ENCODE data around the gene UBE2G2. TPM values are rescaled to one million over a fixed set of nuclear protein-coding genes. Genes with fewer than 3 reads are reported as not detected.

The UBE2G2 gene
- total RNA-seq, 6 donors from 2014 or later: 74.4 to 218 (median 80.1) TPM

DNA sequence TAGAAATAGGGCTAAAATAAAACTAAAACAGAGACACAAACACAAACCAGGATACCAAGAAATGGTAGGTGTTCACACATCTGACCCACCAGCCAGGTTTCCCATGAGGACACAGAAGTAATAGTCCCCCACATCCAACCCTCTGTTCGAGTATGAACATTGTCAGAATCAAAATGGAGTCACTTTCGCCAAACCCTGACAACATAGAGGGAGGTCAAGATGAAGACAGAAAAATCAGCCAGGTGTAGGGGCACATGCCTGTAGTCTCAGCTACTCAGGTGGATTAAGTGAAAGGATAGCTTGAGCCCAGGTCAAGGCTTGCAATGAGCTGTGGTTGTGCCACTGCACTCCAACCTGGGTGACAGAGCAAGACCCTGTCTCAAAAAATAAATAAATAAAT is 3.8 kb downstream of the UBE2G2 start:
- 96 to 98% methylated on average over 2 of the region's 2 CpGs for WGBS, 2 donors
- H3K36me3 ChIP-seq: peaks cover 0 to 3% (median 0%) of the 10 kb centered on the region in 4 donors
- H3K27ac ChIP-seq: no peak overlapping the region
- ATAC-seq (ENCODE audit: low FRiP score in 2 of 2) (no peak), DNase-seq (no peak)
- H3K4me1 ChIP-seq: peaks cover 31 to 39% (median 33%) of the 10 kb centered on the region in 4 donors
- H3K9me3 ChIP-seq: no peaks in the 10 kb centered on the region
- H3K4me3 ChIP-seq: no peak overlapping the region
- TF ChIP-seq POLR2A (IDR thresholded peaks at IDR 0.05): no peak
- no peak for TF ChIP-seq POLR2AphosphoS5 (IDR thresholded peaks at IDR 0.05)
- TF ChIP-seq EP300 (IDR thresholded peaks at IDR 0.05): no peak
- TF ChIP-seq, protein P1, sequence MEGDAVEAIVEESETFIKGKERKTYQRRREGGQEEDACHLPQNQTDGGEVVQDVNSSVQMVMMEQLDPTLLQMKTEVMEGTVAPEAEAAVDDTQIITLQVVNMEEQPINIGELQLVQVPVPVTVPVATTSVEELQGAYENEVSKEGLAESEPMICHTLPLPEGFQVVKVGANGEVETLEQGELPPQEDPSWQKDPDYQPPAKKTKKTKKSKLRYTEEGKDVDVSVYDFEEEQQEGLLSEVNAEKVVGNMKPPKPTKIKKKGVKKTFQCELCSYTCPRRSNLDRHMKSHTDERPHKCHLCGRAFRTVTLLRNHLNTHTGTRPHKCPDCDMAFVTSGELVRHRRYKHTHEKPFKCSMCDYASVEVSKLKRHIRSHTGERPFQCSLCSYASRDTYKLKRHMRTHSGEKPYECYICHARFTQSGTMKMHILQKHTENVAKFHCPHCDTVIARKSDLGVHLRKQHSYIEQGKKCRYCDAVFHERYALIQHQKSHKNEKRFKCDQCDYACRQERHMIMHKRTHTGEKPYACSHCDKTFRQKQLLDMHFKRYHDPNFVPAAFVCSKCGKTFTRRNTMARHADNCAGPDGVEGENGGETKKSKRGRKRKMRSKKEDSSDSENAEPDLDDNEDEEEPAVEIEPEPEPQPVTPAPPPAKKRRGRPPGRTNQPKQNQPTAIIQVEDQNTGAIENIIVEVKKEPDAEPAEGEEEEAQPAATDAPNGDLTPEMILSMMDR (IDR thresholded peaks at IDR 0.05): no peak
- no peaks in the 10 kb centered on the region for H3K27me3 ChIP-seq

DNA sequence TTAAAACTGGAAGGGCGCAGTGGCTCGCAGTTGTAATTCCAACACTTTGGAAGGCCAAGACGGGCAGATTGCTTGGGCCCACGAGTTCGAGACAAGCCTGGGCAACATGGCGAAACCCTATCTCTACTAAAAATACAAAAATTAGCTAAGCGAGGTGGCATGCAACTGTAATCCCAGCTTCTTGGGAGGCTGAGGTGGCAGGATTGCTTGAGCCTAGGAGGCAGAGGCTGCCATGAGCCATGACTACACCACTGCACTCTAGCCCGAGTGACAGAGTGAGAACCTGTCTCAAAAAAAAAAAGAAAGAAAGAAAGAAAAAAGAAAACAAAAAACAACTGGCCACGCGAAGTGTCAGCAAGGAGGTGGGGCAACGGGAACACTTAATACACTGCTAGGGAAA is 6.3 kb downstream of the UBE2G2 start:
- Histone ChIP-seq H3K27me3 (no peaks in the 10 kb centered on the region), H3K4me1 (peaks cover 19 to 30% (median 24%) of the 10 kb centered on the region in 4 donors), H3K27ac (no peak overlapping the region), H3K36me3 (peaks cover 0 to 8% (median 2%) of the 10 kb centered on the region in 4 donors), H3K4me3 (no peak overlapping the region), H3K9me3 (no peaks in the 10 kb centered on the region)
- whole genome bisulfite sequencing, 2 donors: 93 to 94% methylated on average over 11 of the region's 11 CpGs
- ATAC-seq (ENCODE audit: low FRiP score in 2 of 2) (no peak), DNase-seq (no peak)
- TF ChIP-seq POLR2A (IDR thresholded peaks at IDR 0.05) (no peak), POLR2AphosphoS5 (IDR thresholded peaks at IDR 0.05) (no peak), EP300 (IDR thresholded peaks at IDR 0.05) (no peak)
- TF ChIP-seq, protein P1 (IDR thresholded peaks at IDR 0.05): no peak

DNA sequence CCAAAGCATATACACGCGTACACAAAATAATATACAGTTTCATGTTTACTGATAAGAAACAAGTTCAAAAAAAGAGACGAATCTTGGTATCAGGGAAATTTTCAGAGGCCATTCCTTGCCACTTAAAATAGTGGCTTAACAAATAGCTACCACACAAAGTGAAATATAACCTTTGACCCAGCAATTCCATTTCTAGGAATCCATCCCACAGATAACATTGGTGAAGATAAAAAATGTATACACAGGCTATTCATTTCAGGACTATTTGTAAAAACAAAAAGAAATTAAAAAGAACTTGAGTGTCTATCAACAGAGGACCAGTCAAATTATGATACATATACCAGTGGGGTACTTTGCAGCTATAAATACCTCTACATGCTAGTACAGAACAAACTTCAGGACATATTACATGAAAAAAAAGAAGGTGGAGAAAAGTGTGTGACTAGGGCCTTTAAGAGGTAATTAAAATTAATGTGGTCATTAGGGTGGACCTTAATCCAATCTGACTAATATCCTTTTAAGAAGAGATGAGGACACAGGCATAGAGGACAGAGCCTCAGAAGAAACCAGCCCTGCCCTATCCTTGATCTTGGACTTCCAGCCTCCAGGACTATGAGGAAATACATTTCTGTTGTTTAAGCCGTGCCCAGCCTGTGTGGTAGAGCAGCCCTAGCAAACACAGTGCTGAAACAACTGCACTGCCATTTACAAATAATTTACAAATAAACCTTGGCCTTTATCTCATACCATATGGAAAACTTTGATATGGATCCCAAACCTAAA is 7.8 kb downstream of the UBE2G2 start:
- H3K4me1 ChIP-seq: peaks cover 7 to 16% (median 11%) of the 10 kb centered on the region in 4 donors
- ATAC-seq (ENCODE audit: low FRiP score in 2 of 2): no peak
- H3K36me3 ChIP-seq: peaks cover 0 to 10% (median 2%) of the 10 kb centered on the region in 4 donors
- H3K27ac ChIP-seq: no peak overlapping the region
- 24 to 28% methylated on average over 4 of the region's 4 CpGs for WGBS, 2 donors
- H3K9me3 ChIP-seq: no peaks in the 10 kb centered on the region
- H3K4me3 ChIP-seq: no peak overlapping the region
- H3K27me3 ChIP-seq: no peaks in the 10 kb centered on the region
- no peak for DNase-seq
- TF ChIP-seq EP300 (IDR thresholded peaks at IDR 0.05) (no peak), POLR2AphosphoS5 (IDR thresholded peaks at IDR 0.05) (no peak), POLR2A (IDR thresholded peaks at IDR 0.05) (no peak)
- TF ChIP-seq, protein P1 (IDR thresholded peaks at IDR 0.05): peak in 1 of 6 experiments; percentile 21

DNA sequence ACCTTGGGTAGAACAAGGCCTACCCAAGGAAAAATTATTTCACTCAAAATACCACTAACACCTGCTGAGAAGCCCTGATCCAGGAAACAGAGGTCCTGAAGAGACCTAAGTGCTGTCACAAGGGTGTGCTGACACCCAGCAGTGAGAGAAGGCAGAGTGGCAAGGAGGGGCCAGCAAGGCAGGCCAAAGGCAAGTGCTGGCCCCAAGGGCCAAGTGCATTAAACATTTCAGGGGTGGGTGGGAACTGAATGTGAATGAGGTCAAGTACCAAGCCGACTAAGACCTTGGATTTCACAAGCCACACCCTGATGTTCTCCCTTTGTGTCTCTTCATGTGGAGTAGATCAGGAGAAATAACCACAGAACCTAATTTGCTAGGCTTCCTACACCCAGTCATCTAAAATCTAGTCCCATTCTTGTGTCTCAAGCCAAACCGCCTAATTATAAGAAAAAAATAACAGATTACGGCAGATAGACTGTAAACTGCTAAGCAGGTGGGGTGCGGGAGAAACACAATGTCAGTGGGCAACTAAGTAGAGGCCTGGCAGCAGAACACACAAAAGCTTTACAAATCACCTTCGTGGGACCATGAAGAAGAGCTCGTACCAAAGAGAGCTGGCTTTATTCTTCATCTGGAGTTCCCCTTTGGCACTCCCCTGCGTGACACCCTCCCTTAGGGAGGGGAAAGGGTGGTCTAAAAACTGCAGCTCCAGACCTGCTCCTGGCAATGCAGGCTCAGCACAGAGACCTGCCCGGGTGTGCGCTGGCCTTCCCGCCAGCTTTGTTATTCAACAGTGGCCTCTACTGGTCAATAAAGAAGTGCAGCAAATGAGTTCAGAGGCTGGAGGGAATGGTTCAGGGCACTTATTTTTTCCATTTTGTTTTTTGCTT is 8.7 kb downstream of the UBE2G2 start:
- no peaks in the 10 kb centered on the region for H3K27me3 ChIP-seq
- peak in 1 of 2 donors; percentile 73 for DNase-seq
- no peak overlapping the region for H3K4me3 ChIP-seq
- peak; percentile 93 for ATAC-seq (ENCODE audit: low FRiP score in 2 of 2)
- H3K9me3 ChIP-seq: no peaks in the 10 kb centered on the region
- 22 to 23% methylated on average over 10 of the region's 10 CpGs for WGBS, 2 donors
- H3K4me1 ChIP-seq: peaks cover 7 to 14% (median 10%) of the 10 kb centered on the region in 4 donors
- TF ChIP-seq EP300 (IDR thresholded peaks at IDR 0.05) (peak in 1 of 4 donors; percentile 18), POLR2A (IDR thresholded peaks at IDR 0.05) (no peak)
- TF ChIP-seq, protein P1 (IDR thresholded peaks at IDR 0.05): peak; percentile 54 to 75 (median 71)
- peaks cover 0 to 10% (median 2%) of the 10 kb centered on the region in 4 donors for H3K36me3 ChIP-seq
- no peak overlapping the region for H3K27ac ChIP-seq

Measured in upper lobe of left lung (tissue), 6 donors.